Measurements from ENCODE around the gene SLC16A10.

SLC16A10 gene

DNA sequence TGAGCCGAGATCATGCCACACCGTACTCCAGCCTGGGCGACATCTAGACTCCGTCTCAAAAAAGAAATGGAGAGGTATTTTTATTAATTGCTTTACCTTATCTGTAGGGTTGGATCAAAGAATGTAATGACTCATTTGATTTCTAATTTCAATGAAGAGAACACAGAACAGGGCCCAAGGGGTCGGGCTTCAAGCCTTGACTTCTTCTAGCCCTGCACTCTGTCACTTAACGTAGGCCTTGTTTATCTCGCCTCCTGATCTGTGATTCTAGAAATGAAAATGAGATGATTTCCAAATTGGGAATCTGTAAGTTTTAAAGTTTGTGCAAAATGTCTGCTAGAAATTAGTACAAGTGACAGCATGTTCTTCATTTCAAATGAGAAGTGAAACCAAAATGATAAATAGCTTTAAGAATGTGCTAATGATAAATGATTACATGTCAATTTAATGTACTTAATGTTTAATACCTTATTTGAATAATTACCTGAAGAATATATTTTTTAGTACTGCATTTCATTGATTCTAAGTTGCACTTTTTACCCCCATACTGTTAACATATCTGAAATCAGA lies 180.5 kb downstream of the SLC16A10 start:
- no peak overlapping the region for H3K4me3 ChIP-seq (ENCODE audit: low read depth, low read length)
- TF ChIP-seq CTCF (IDR thresholded peaks at IDR 0.05; ENCODE audit: insufficient read depth, low read depth, low read length, missing control alignments): no peak
- DNase-seq (ENCODE audit: low read depth): no peak

GRCh38 chr6:111269401-111269970 lies 182.2 kb downstream of the SLC16A10 start:
- TF ChIP-seq CTCF (IDR thresholded peaks at IDR 0.05; ENCODE audit: insufficient read depth, low read depth, low read length, missing control alignments): no peak
- DNase-seq (ENCODE audit: low read depth): no peak
- no peak overlapping the region for H3K4me3 ChIP-seq (ENCODE audit: low read depth, low read length)

GRCh38 chr6:111270121-111270520 lies 182.8 kb downstream of the SLC16A10 start:
- DNase-seq (ENCODE audit: low read depth): no peak
- H3K4me3 ChIP-seq (ENCODE audit: low read depth, low read length): no peak overlapping the region
- TF ChIP-seq CTCF (IDR thresholded peaks at IDR 0.05; ENCODE audit: insufficient read depth, low read depth, low read length, missing control alignments): no peak

DNA sequence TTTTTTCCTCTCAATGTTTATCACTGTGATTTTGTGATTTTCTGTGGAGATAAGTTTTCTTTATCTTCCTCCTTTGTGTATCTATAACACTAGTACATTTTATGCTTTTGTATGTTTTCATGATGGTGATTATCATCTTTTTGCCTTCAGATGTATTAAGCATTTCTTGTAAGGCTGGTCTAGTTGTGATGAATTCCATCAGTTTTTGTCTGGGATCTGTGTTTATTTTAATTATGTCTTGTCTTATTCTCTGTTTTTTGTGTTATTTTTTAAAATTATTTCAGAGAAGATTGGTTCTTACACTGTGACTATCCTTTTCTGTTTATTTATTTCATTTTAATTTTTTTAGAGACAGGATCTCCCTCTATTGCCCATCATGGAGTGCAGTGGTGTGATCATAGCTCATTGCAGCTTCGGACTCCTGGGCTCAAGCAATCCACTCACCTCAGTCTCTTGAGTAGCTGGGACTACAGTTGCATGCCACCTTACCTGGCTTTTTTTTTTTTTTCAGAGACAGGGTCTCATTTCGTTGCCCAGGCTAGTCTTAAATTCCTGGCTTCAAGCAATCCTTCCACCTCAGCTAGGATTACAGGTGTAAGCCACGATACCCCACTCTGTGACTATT lies 187.4 kb downstream of the SLC16A10 start:
- DNase-seq (ENCODE audit: low read depth): no peak
- no peak overlapping the region for H3K4me3 ChIP-seq (ENCODE audit: low read depth, low read length)
- no peak for TF ChIP-seq CTCF (IDR thresholded peaks at IDR 0.05; ENCODE audit: insufficient read depth, low read depth, low read length, missing control alignments)

DNA sequence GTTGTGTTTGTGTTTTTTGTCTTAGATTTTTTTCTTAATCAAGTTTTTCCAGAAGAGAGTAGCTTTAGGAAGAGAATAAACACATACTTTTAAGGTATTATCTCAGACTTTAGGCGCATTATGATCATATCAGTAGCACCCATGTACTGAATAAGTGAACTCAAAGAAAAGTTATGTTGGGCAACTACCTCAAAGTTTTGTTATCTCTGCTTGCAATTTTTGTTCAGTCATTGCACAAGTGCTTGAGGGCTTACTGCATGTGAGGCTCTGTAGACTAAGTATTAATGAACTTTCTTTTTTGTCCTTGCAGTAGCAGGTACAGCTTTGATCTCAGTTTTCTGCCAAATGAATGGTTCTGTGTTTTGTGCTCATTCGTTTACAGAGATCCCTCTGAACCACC lies 189.0 kb downstream of the SLC16A10 start:
- no peak for DNase-seq (ENCODE audit: low read depth)
- TF ChIP-seq CTCF (IDR thresholded peaks at IDR 0.05; ENCODE audit: insufficient read depth, low read depth, low read length, missing control alignments): no peak
- no peak overlapping the region for H3K4me3 ChIP-seq (ENCODE audit: low read depth, low read length)

- TF ChIP-seq CTCF (IDR thresholded peaks at IDR 0.05; ENCODE audit: insufficient read depth, low read depth, low read length, missing control alignments): no peak
- DNase-seq (ENCODE audit: low read depth): no peak
- no peak overlapping the region for H3K4me3 ChIP-seq (ENCODE audit: low read depth, low read length)
Observed at GRCh38 chr6:111276736-111277135, 189.4 kb downstream of the SLC16A10 start.
